Activated CD8-positive, alpha-beta memory T cell treated with anti-CD3 and anti-CD28 coated beads for 1 hour (primary cell): ENCODE measurements around the gene CARD11.
"Not testable (repeated sequence)": the region's sequence is repeated elsewhere in the genome, so short reads cannot be mapped to it uniquely, and the experiment has no call there.

Source experiments
- DNase-seq, 2 donors: peaks; one replicate each; pipeline ENCODE4 v3.0.0-alpha.2; 2020; ENCODE audit warnings: low read depth in 1 of 2; ENCODE audit errors: extremely low read depth in 1 of 2

CARD11 gene

DNA sequence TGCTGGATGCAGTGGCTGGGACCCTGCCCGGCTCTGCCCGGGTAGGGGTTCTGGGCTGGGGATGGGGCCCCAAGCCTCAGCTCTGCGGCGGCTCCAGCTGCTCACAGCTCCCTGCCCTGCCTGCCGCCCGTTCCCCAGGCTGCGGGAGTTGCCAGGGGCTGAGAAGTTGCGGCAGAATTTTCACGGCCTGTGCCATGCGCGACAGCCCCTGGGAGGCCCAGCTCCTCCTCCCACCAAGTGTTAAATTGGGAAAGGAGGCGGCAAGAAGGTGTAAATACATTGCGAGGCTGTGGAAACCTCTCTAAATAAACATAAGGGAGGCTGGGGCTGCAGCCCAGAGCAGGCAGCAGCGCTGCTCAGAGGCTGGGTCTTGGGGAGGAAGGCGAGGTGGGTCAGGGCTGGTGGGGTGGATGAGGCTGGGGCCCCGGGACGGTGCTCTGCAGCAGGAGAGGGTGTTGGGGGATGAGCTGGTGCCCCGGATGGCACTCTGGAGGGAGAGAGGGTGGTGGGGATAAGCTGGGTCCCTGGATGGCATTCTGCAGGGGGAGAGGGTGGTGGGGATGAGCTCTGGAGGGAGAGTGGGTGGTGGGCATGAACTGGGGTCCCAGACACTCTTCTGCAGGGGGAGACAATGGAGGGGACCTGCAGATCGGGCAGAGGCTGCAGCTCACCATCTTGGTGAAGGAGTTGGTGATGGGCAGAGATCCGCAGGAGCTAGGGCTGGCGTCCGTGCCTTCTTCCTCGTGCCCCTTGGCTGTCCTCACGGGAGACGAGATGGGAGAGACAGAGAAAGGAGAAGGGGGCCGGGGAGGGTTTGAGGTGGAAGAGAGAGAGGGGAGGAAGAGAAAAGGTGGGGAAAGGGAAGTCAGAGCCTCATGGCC, 114.1 kb downstream of the CARD11 start:
- DNase-seq, result no peak

DNA sequence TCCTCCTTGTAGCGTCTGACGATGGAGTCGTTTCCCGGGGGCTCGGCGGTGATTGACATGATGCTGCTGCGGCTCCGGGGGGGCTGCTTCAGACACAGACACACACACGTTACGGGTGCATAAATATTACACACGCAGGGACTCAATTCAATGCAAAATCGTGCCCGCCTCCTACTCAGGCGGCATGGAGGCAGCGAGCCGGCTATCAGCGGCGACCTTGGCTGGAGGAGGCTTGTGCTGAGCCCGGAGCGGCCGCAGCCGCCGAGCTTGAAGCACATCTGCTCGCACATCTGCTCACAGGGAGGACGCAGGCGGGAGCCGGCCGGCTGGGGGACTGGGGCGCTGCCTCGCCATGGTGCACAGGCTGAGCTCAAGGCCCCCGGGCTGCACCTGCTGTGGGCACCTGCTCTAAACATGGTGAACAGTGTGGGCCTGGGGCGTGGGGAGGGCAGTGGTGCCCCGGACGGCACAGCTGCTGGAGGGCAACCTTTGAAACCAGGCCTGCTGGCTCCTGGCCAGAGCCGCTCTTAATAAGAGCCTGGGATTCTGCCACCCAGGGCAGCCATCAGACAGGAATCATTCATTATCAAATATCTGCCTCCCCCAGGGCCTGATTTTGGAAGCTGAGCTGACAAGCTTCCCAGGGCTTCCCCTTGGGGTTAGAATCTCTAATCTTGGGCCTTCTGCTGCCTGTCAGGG, 114.9 kb downstream of the CARD11 start:
- DNase-seq, result no peak

DNA sequence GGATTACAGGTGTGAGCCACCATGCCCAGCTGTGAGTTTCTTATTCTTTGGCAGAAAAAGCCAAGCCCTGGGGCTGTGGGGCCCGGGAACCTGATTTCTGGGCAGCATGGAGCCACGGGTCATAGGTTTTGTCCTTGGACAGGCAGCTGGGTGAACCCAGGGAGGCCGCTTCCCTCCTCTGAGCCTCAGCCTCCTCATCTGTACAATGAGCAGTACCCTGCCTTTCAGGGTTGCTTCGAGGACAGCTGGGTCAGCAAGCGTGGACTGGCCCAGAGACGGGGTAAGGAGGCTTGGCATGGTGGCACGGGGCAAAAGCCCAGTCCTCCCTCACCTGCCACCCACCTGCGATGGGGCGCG, 115.4 kb downstream of the CARD11 start:
- DNase-seq, result no peak

DNA sequence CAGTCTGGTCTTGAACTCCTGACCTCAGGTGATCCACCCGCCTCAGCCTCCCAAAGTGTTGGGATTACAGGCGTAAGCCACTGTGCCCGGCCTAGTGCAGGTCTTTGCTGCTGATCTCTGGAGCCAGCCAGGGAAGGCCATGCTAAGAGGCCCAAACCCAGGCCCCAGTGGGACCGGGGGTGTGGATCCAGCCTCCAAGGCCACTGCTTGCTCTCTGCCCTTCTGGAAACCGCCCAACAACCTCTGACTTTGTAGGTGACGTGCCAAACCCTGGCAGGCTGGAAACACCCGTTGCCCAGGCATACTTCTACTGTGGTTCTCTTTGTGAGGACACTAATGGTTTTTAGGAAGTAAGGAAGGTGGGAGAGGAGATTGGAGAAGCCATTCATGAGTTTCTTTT, 116.1 kb downstream of the CARD11 start:
- no peak for DNase-seq

DNA sequence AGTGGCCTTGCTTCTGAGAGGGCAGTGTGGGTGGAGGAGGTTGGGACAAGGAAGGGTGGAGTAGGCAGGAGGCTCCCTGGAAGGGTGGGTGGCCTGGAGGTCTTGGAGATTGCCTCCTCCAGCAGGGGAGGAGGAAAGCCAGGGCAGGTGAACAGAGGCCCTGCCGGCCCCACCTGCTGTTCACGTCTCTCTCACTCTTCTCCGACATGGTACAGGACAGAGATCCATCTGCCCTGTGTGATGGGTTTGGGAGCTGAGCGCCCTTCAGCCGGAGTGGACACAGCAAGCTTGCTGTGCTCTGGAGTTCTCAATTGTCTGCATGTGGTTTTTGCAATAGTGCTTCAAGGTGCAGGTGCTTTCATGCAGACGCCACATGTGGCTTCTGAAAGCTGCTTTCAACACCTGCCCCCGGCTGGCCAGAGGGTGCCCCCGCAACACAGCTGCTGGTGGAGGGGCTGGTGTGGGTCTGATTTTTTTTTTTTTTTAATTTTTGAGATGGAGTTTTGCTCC, 116.7 kb downstream of the CARD11 start:
- DNase-seq, result no peak

DNA sequence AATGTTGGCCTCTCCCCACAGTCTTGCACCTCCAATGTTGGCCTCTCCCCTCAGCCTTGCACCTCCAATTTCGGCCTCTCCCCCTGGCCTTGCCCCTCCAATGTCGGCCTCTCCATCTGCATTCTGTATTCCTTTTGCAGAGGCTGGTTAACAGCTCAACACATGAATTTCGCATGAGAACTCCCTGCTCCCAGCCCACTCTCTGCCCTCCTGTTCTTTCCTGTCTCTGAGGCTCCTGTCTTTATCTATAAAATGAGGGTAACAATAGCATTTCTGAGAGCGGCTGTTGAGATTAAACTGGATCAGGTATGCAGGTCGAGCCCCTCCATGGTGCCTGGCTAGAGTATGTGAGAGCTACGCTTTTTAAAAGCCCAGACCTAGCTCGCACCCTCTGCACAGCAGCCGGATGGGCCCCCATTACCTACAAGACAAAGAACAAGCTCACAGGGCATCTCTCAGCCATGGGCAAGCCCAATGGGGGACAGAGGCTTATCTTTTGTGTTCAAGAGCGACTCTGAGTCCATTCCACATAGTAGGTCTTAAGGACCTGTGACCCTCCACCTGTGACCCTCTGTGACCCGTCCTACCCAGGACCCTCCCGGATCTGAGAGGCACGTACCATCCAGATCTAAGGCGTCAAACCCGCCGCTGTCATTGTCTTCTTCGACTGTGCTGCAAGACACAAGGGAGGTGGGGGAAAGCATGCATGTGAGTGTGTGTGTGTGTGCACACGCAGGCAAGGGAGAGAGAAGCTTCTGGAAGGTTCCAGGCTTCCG, 117.4 kb downstream of the CARD11 start:
- DNase-seq, result no peak

DNA sequence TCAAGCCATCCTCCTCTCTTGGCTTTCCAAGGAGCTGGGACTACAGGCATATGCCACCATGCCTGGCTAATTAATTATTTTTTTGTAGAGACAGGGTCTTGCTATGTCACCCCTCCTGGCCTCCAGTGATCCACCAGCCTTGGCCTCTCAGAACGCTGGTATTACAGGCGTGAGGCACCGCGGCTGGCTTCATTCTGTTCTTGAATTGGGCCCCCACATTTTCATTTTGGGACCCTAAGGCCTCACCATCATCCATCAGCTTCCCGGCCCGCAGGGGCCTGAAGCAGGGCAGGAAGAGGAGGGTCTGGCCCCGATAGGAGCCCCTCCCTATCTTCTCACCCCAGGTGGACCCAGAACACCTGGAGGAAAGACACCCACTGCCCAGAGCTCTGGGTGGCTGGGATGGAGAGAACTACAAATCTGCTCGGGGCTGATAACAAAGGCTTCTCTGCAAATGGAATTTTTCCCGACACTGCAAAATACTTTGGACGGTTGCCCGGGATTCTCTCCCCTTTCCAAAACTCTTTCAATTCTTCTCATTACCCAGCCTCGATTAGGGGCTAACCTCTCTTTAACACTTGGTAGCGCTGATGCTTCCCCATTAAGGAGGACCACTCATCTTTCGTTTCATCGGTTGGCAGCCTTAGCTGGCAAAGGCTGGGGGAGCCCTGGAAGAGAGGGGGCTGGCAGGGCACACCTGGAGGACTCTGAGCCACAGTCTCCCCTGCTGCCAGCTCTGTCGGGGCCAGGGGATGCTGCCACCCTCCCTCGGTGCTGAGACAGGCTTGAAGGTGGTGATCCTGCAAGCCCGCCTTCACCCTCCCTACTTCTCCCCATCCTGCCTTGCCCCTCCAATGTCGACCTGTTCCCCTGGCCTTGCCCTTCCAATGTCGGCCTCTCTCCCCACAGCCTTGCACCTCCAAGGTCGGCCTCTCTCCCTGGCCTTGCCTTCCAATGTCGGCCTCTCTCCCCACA, 118.5 kb downstream of the CARD11 start:
- DNase-seq, result no peak

DNA sequence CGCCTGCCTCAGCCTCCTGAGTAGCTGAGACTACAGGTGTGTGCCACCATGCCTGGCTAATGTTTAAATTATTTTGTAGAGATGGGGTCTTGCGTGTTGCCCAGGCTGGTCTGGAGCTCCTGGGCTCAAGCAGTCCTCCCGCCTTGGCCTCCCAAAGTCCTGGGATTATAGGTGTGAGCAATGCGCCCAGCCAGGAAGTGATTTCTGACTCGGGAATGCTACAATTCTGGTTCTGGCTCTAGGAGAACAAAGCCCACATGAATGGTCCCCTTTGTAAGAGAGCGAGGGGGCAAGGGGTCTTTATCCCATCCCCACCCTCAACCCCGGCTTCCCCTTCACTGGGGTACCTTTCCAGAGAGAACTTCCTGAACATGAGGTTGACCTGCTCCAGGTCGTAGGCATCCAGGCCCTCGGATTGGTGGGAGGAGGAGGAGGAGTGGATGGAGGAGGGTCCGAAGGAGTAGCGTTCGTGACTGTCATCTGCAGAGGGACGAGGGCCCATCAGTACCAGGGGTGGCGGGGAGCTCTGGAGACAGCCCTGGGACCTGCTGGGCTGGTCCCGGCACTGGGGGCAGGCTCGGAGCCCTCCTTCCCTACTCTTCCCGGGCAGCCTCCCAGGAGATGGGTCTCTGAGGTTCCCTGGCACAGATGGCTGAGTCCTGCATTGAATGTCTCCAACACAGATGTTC, 119.6 kb downstream of the CARD11 start:
- DNase-seq, result no peak

DNA sequence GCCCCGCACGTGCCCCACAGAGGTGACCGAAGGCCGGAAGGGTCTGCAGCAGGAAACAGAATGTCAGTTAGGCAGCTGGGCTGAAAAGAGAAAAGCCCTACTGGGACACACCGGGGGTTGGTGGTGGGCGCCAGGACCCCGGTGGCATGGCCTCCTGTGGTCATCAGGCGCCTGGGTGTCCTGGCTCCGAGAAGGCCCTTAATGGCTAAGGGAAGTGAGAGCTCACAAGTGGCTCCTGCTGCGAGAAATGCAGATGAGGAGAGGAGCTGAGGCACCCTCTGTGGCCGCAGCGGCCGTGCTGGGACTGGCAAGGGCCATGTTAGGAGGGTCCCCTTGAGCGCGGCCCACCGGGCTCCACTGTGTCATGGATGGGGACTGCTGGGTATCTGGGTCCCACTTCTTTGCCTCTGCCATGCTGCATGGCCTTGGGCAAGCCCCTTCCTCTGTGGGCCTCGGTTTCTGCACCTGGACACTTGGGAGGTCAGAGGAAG, 120.3 kb downstream of the CARD11 start:
- no peak for DNase-seq

DNA sequence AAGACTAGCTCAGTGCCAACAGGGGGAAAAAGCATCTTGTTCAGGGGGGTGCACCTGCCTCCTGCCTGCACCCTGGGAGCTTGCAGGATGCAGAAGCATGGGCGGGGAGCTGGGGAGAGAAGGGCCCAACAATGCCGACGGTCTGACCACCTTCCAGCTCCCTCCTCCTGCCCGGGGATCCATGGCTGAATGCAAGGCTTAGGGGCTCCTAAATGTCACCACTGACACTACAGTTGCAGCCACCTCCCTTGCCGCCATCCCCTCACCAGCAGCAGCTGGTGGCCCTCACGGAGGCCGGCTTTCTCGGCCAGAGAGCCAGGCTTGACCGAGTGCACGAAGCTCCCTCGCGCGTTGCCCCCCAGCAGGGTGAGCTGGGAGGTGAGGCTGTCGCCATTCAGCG, 120.8 kb downstream of the CARD11 start:
- no peak for DNase-seq

DNA sequence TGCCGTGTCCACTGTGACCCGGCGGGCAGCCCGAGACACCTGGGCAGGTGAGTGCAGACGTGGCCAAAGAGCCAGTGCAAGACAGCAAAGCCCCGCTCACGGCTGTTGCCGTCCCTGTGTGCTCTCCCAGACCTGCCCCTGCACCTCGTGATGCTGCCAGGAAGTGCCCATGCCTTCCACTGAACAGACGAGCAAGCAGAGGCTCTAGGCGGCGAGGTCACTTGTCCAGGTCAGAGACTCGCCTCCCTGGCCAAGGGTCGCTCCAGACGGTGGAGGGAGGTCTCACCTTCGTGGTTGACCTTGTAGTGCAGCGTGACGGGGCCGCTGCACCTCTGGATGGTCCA, 121.3 kb downstream of the CARD11 start:
- DNase-seq, result no peak

DNA sequence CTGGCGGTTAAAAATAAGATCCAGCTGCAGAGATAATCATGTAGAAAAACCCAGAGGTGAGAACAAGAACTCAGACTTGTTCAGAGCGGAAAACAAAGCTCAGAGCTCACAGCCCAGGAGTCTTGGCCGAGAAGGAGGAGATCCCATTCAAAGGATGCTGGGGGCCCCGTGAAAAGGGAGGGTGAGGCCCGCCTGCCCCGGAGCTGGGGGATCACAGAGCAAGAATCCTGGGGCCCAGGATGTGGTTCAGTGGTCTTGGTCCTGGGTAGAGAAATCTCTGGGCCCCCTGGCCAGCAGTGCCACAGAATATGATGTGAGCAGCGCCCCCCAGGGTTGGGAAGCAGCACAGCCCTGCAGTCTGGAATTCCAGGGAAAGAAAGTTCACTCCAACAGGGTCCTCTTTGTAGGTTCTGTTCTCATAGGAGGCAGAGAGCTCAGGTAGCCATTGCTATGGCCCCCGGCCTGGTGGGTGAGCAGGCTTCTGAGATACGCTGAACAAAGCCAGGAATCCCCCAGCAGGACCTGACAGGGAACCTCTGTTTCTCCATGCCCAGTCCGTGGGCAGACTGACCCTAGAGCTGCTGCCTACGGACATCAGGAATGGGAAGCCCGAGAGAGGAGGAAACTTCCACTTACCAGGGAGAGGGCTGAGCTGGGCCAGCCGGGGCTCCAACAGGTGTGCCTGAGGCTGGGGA, 121.9 kb downstream of the CARD11 start:
- DNase-seq, result no peak

DNA sequence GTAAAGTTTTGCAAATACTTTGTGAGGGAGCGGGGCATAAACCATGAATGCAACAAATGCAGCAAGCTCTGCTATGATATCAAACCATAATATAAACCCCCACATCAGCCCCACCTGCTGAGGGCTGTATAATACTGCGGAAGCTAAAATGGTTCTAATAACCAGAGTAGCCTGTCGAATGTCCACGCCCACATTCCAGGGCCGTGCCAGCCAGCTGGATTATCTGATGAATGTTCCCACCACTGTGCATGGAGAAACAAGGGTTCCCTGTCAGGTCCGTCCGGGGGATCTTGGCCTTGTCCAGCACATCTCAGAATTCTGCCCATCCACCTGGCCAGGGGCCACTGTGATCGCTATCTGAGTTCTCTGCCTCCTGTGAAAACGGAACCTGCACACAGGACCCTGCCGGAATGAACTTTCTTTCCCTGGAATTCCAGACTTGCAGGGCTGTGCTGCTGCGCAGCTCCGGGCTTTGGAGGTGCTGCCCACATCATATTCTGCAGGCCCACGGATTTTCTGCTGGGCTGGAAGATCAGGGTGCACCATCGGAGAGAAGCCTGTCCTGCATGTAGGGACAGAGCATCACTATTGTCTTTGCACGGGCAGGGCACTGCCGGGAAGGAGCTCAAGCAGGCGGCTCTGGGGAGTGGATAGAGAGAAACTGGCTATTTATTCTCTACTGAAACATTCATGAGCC, 122.6 kb downstream of the CARD11 start:
- DNase-seq, result no peak

DNA sequence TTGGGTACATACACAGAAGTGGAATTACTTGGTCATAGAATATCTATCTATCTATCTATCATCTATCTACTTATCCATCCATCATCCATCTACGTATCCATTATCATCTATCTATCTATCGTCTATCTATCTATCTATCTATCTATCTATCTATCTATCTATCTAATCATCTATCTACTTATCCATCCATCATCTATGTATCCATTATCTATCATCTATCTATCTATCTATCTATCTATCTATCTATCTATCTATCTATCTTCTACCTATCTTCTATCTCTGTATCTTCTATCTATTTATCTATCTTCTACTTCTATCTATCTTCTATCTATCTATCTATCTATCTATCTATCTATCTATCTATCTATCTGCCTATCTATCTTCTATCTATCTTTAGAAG, 123.2 kb downstream of the CARD11 start:
- not testable (repeated sequence) for DNase-seq

DNA sequence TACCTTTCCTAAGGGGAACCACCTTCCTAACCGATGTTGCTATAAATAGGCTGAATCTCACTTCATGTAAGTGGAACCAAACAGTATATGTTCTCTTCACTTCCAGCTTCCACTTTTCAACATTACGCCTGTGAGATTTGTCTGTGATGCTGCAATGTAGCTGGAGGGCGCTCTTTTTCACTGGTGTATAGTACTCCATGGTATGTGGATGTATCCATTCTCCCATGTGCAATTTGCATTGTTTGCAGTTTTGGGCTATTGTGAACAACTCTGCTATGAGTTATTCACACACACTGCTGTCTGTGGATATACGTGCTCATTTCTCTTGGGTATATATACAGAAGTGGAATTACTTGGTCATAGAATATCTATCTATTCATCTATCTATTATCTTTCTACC, 123.6 kb downstream of the CARD11 start:
- no peak for DNase-seq

DNA sequence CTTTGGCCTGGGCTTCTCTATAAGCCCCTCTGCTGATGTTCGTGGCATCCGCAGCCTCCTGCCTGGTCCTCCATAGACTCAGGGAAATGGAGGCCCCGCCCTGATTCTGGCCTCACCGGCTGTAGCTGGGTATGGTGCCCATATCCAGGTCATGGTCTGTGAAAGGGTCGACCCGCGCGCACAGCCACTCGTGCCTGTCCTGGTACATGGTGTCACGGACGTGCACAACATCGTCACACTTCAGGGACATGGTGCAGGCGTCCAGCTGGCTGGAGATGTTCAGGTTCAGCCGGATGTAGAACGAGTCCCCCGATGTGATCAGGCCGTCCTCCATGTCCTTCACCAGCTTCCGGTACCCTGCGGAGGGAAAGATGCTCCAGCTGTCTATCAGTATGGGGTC, 124.4 kb downstream of the CARD11 start:
- no peak for DNase-seq

DNA sequence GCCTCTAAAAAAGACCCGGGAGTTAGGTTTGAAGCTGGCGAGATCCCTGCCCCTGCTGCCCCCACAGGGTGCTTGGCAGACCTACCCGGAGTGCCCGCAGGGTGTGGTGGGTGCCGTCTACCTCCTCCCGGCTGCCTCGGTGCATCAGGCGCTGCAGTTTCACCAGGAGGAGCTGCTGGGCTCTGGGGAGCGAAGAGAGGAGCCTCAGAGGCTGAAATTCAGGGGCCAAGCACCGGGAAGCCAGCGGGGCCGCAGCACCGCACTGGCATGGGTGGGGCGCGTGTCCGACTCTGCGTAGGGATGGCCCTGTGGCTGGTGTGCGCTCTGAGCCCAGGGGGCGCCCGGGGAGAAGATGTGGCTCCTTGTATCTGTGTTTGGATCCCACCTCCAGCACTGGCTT, 125.3 kb downstream of the CARD11 start:
- no peak for DNase-seq

DNA sequence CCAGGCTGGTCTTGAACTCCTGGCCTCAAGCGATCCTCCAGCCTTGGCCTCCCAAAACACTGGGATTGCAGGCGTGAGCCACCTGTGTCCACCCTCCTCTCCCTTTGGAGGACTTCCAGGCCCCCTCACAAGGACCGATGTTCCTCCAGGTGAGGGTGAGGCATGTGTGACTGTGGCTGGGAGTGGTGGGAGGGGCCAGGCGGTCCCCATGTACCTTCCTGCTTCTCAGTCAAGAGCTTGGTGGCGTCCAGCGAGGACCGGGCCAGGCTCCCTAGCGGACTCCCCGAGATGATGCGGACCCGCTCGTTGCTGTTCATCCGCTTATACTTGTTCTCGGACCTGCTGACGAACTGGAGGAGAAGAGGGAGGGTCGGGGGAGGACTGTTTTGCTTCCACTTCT, 128.6 kb downstream of the CARD11 start:
- DNase-seq, result no peak
